SU-DHL-6 (cell line): ENCODE results near the gene MYO7B.

Experiments used
- H2AFZ ChIP-seq: fragments of 200-600 bp; sonication (generic); 2 replicates; pipeline ENCODE4 v1.6.1; 2014; ENCODE audit warnings: low read depth, mild to moderate bottlenecking, moderate library complexity, mixed read lengths, antibody characterized with exemption, low read length; ENCODE audit not compliant: severe bottlenecking
- H3F3A ChIP-seq: fragments of 200-600 bp; shearing (Covaris generic); 2 replicates; pipeline ENCODE4 v1.6.0; 2016; ENCODE audit warnings: antibody characterized with exemption, mild to moderate bottlenecking; ENCODE audit not compliant: insufficient read depth
- H3K27ac ChIP-seq: fragments of 200-600 bp; sonication (generic); 2 replicates; pipeline ENCODE4 v1.5.1; 2016; ENCODE audit warnings: low read depth, mild to moderate bottlenecking, low read length, moderate library complexity, mixed read lengths
- H3K27me3 ChIP-seq: fragments of 200-600 bp; sonication (generic), shearing (Covaris generic); 2 replicates; pipeline ENCODE4 v1.6.0; 2014; ENCODE audit warnings: mild to moderate bottlenecking, low read length
- H3K36me3 ChIP-seq: fragments of 200-600 bp; sonication (generic); 2 replicates; pipeline ENCODE4 v1.6.1; 2014; ENCODE audit warnings: mild to moderate bottlenecking, low read length, mixed read lengths
- H3K4me2 ChIP-seq: fragments of 300-600, 200-600 bp; shearing (Covaris generic), sonication (generic); 2 replicates; pipeline ENCODE4 v1.6.0; 2014; ENCODE audit warnings: low read length, low read depth, mild to moderate bottlenecking; ENCODE audit not compliant: poor library complexity, severe bottlenecking
- H3K4me3 ChIP-seq: fragments of 200-600 bp; sonication (generic); 2 replicates; pipeline ENCODE4 v1.5.1; 2014; ENCODE audit warnings: antibody characterized with exemption, low read length, mild to moderate bottlenecking, mixed read lengths; ENCODE audit not compliant: insufficient read depth, poor library complexity, severe bottlenecking
- H3K79me2 ChIP-seq: fragments of 200-600 bp; sonication (generic); 2 replicates; pipeline ENCODE4 v1.6.1; 2014; ENCODE audit warnings: mild to moderate bottlenecking, low read length, moderate library complexity; ENCODE audit not compliant: insufficient read depth
- H3K9ac ChIP-seq: fragments of 200-600 bp; sonication (generic); 2 replicates; pipeline ENCODE4 v1.7.0; 2014; ENCODE audit warnings: mild to moderate bottlenecking, low read length
- H3K9me2 ChIP-seq: fragments of 200-600 bp; sonication (generic); replicated peaks from 2 replicates; pipeline ENCODE4 v1.6.1; 2014; ENCODE audit warnings: low read length; ENCODE audit not compliant: insufficient read depth
- H3K9me3 ChIP-seq: fragments of 200-600 bp; sonication (generic); 2 replicates; pipeline ENCODE4 v1.6.1; 2014; ENCODE audit warnings: low read length, mixed read lengths; ENCODE audit not compliant: insufficient read depth
- H4K20me1 ChIP-seq: fragments of 200-600 bp; sonication (generic); 2 replicates; pipeline ENCODE4 v1.6.1; 2014; ENCODE audit warnings: low read depth, mild to moderate bottlenecking, antibody characterized with exemption, low read length, moderate library complexity, mixed read lengths
- CTCF ChIP-seq: fragments of 200-600 bp; sonication (generic); IDR thresholded peaks from one replicate; pipeline ENCODE4 v1.5.1; 2017; ENCODE audit warnings: antibody characterized with exemption, mild to moderate bottlenecking, low read length, moderate library complexity; ENCODE audit not compliant: insufficient read depth, poor library complexity, severe bottlenecking
- EZH2phosphoT487 ChIP-seq: fragments of 200-600 bp; sonication (generic), shearing (Covaris generic); conservative IDR thresholded peaks from 2 replicates; pipeline ENCODE4 v1.6.1; 2018; ENCODE audit warnings: mild to moderate bottlenecking, antibody characterized with exemption, low read length, moderate library complexity, mixed read lengths

Gene MYO7B

GRCh38 chr2:127624756-127625571, 89.5 kb downstream of the MYO7B start:
- Histone ChIP-seq H3K27me3 (no peaks in the 10 kb centered on the region), H3K79me2 (no peaks in the 10 kb centered on the region), H3K4me3 (no peak overlapping the region), H3K4me2 (no peak overlapping the region), H3K9me3 (no peaks in the 10 kb centered on the region), H3K36me3 (no peaks in the 10 kb centered on the region), H2AFZ (no peak overlapping the region), H3K9me2 (no peaks in the 10 kb centered on the region), H4K20me1 (no peaks in the 10 kb centered on the region), H3F3A (no peaks in the 10 kb centered on the region), H3K27ac (no peak overlapping the region), H3K9ac (no peak overlapping the region)
- TF ChIP-seq EZH2phosphoT487 (no peak), CTCF (no peak)

GRCh38 chr2:127625572-127625951, 90.1 kb downstream of the MYO7B start:
- Histone ChIP-seq H3K9ac (no peak overlapping the region), H3K27ac (no peak overlapping the region), H3K27me3 (no peaks in the 10 kb centered on the region), H3K4me2 (no peak overlapping the region), H3K36me3 (no peaks in the 10 kb centered on the region), H4K20me1 (no peaks in the 10 kb centered on the region), H3K79me2 (no peaks in the 10 kb centered on the region), H3K9me2 (no peaks in the 10 kb centered on the region), H3K9me3 (no peaks in the 10 kb centered on the region), H2AFZ (no peak overlapping the region), H3F3A (no peaks in the 10 kb centered on the region), H3K4me3 (no peak overlapping the region)
- TF ChIP-seq EZH2phosphoT487 (no peak), CTCF (no peak)

GRCh38 chr2:127626175-127626574, 90.7 kb downstream of the MYO7B start:
- TF ChIP-seq CTCF, result no peak
- TF ChIP-seq EZH2phosphoT487, result no peak
- Histone ChIP-seq H3K79me2 (no peaks in the 10 kb centered on the region), H3K9me2 (no peaks in the 10 kb centered on the region), H3K4me3 (no peak overlapping the region), H3K27ac (no peak overlapping the region), H3K36me3 (no peaks in the 10 kb centered on the region), H2AFZ (no peak overlapping the region), H3K4me2 (no peak overlapping the region), H3K9ac (no peak overlapping the region), H3F3A (no peaks in the 10 kb centered on the region), H3K27me3 (no peaks in the 10 kb centered on the region), H3K9me3 (no peaks in the 10 kb centered on the region), H4K20me1 (no peaks in the 10 kb centered on the region)
